Measurements from ENCODE around the gene TIGD2.

TIGD2 gene

DNA sequence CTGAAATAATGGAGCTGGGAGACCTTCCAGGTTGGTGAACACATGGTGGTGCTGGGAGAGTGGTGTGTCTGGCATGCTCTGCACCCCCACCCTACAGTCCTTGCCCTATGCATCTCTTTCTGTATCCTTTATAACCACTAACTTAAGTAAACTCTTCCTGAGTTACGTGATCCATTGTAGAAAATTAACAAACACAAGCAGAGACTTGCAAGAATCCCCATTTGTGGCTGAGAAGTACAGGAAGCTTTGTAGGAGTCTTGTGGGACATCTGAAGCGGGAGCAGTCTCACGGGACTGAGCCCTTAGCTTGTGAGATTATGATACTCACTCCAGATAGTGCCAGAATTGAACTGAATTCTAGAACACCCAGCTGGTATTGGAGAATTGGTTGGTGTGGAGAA is 40.0 kb upstream of the TIGD2 start:
- DNase-seq (ENCODE audit: low spot score) (no peak), ATAC-seq (ENCODE audit: low read depth) (no peak)
- TF ChIP-seq, protein P1, sequence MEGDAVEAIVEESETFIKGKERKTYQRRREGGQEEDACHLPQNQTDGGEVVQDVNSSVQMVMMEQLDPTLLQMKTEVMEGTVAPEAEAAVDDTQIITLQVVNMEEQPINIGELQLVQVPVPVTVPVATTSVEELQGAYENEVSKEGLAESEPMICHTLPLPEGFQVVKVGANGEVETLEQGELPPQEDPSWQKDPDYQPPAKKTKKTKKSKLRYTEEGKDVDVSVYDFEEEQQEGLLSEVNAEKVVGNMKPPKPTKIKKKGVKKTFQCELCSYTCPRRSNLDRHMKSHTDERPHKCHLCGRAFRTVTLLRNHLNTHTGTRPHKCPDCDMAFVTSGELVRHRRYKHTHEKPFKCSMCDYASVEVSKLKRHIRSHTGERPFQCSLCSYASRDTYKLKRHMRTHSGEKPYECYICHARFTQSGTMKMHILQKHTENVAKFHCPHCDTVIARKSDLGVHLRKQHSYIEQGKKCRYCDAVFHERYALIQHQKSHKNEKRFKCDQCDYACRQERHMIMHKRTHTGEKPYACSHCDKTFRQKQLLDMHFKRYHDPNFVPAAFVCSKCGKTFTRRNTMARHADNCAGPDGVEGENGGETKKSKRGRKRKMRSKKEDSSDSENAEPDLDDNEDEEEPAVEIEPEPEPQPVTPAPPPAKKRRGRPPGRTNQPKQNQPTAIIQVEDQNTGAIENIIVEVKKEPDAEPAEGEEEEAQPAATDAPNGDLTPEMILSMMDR (IDR thresholded peaks at IDR 0.05; ENCODE audit: poor library complexity, severe bottlenecking) = no peak
- no peaks in the 10 kb centered on the region for H3K36me3 ChIP-seq (ENCODE audit: low read depth)
- H3K9me3 ChIP-seq (ENCODE audit: severe bottlenecking) = no peaks in the 10 kb centered on the region
- H3K4me3 ChIP-seq (ENCODE audit: severe bottlenecking) = no peak overlapping the region
- no peak overlapping the region for H3K27ac ChIP-seq (ENCODE audit: poor library complexity, severe bottlenecking)
- H3K4me1 ChIP-seq (ENCODE audit: insufficient read depth, poor library complexity, severe bottlenecking) = no peaks in the 10 kb centered on the region
- H3K27me3 ChIP-seq (ENCODE audit: insufficient read depth, poor library complexity, severe bottlenecking) = no peaks in the 10 kb centered on the region

- Histone ChIP-seq H3K4me1 (ENCODE audit: insufficient read depth, poor library complexity, severe bottlenecking) (no peaks in the 10 kb centered on the region), H3K27me3 (ENCODE audit: insufficient read depth, poor library complexity, severe bottlenecking) (no peaks in the 10 kb centered on the region), H3K9me3 (ENCODE audit: severe bottlenecking) (no peaks in the 10 kb centered on the region), H3K36me3 (ENCODE audit: low read depth) (no peaks in the 10 kb centered on the region), H3K4me3 (ENCODE audit: severe bottlenecking) (no peak overlapping the region), H3K27ac (ENCODE audit: poor library complexity, severe bottlenecking) (no peak overlapping the region)
- ATAC-seq (ENCODE audit: low read depth) (no peak), DNase-seq (ENCODE audit: low spot score) (no peak)
- TF ChIP-seq, protein P1 (IDR thresholded peaks at IDR 0.05; ENCODE audit: poor library complexity, severe bottlenecking) = no peak
Observed at GRCh38 chr4:89072921-89073320, 38.4 kb upstream of the TIGD2 start.

DNA sequence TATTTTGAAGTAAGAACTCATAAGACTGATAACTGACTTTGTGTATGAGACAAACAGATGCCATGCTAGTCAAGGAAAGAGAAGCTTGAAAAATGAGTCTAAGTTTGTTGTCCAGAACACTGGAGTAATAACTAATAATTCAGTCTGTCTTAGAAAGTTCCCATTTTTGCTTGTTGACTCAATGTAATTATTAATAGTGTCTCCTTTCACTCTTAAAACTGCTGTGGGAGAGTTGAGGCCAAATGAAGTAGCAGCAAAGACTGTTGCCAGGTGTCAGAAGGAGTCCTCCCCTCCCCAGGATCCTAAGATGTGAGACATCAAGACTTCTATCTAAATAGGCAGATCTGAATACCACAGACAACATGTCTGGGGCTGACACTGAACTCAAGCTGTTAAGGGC is 33.6 kb upstream of the TIGD2 start:
- ATAC-seq (ENCODE audit: low read depth) = no peak
- Histone ChIP-seq H3K9me3 (ENCODE audit: severe bottlenecking) (peaks cover 5% of the 10 kb centered on the region), H3K27ac (ENCODE audit: poor library complexity, severe bottlenecking) (no peak overlapping the region), H3K27me3 (ENCODE audit: insufficient read depth, poor library complexity, severe bottlenecking) (no peaks in the 10 kb centered on the region), H3K4me1 (ENCODE audit: insufficient read depth, poor library complexity, severe bottlenecking) (no peaks in the 10 kb centered on the region), H3K36me3 (ENCODE audit: low read depth) (no peaks in the 10 kb centered on the region), H3K4me3 (ENCODE audit: severe bottlenecking) (no peak overlapping the region)
- no peak for DNase-seq (ENCODE audit: low spot score)
- TF ChIP-seq, protein P1 (IDR thresholded peaks at IDR 0.05; ENCODE audit: poor library complexity, severe bottlenecking) = no peak

GRCh38 chr4:89078300-89078699 is 33.0 kb upstream of the TIGD2 start:
- TF ChIP-seq, protein P1 (IDR thresholded peaks at IDR 0.05; ENCODE audit: poor library complexity, severe bottlenecking) = no peak
- Histone ChIP-seq H3K27me3 (ENCODE audit: insufficient read depth, poor library complexity, severe bottlenecking) (no peaks in the 10 kb centered on the region), H3K4me3 (ENCODE audit: severe bottlenecking) (no peak overlapping the region), H3K9me3 (ENCODE audit: severe bottlenecking) (peaks cover 5% of the 10 kb centered on the region), H3K27ac (ENCODE audit: poor library complexity, severe bottlenecking) (no peak overlapping the region), H3K4me1 (ENCODE audit: insufficient read depth, poor library complexity, severe bottlenecking) (no peaks in the 10 kb centered on the region), H3K36me3 (ENCODE audit: low read depth) (no peaks in the 10 kb centered on the region)
- ATAC-seq (ENCODE audit: low read depth) = no peak
- DNase-seq (ENCODE audit: low spot score) = no peak

GRCh38 chr4:89099034-89099433 is 12.3 kb upstream of the TIGD2 start:
- TF ChIP-seq, protein P1 (IDR thresholded peaks at IDR 0.05; ENCODE audit: poor library complexity, severe bottlenecking) = no peak
- no peak for DNase-seq (ENCODE audit: low spot score)
- no peaks in the 10 kb centered on the region for H3K9me3 ChIP-seq (ENCODE audit: severe bottlenecking)
- ATAC-seq (ENCODE audit: low read depth) = no peak
- no peaks in the 10 kb centered on the region for H3K36me3 ChIP-seq (ENCODE audit: low read depth)
- H3K27ac ChIP-seq (ENCODE audit: poor library complexity, severe bottlenecking) = no peak overlapping the region
- no peak overlapping the region for H3K4me3 ChIP-seq (ENCODE audit: severe bottlenecking)
- no peaks in the 10 kb centered on the region for H3K4me1 ChIP-seq (ENCODE audit: insufficient read depth, poor library complexity, severe bottlenecking)
- no peaks in the 10 kb centered on the region for H3K27me3 ChIP-seq (ENCODE audit: insufficient read depth, poor library complexity, severe bottlenecking)
